RWPE2 (cell line): Measurements from ENCODE around the gene AKAP5.

ENCODE experiments used
- ATAC-seq: fragments of 200-7000 bp; cut with Tn5 transposase; 3 replicates; pipeline ENCODE4 v1.9.1; 2021; ENCODE audit warnings: low read depth
- DNase-seq: peaks from one replicate; pipeline ENCODE4 v3.0.0-alpha.2; 2020; ENCODE audit warnings: low spot score
- H3K27ac ChIP-seq: fragments of 450-650 bp; 2 replicates; pipeline ENCODE4 v1.5.1; 2017; ENCODE audit warnings: mild to moderate bottlenecking; ENCODE audit not compliant: poor library complexity, severe bottlenecking
- H3K27me3 ChIP-seq: fragments of 250-450 bp; sonication (Bioruptor Pico); 2 replicates; pipeline ENCODE4 v1.5.1; 2021; ENCODE audit warnings: mild to moderate bottlenecking, moderate library complexity; ENCODE audit not compliant: insufficient read depth, poor library complexity, severe bottlenecking
- H3K36me3 ChIP-seq: fragments of 250-450 bp; sonication (Bioruptor Pico); 2 replicates; pipeline ENCODE4 v1.5.1; 2020; ENCODE audit warnings: low read depth, mild to moderate bottlenecking, moderate library complexity
- H3K4me1 ChIP-seq: fragments of 250-450 bp; sonication (Bioruptor Pico); 2 replicates; pipeline ENCODE4 v1.5.1; 2021; ENCODE audit warnings: mild to moderate bottlenecking, moderate library complexity; ENCODE audit not compliant: insufficient read depth, poor library complexity, severe bottlenecking
- H3K4me3 ChIP-seq: fragments of 250-450 bp; sonication (Bioruptor Pico); 2 replicates; pipeline ENCODE4 v1.5.1; 2021; ENCODE audit warnings: mild to moderate bottlenecking, moderate library complexity; ENCODE audit not compliant: severe bottlenecking
- H3K9me3 ChIP-seq: fragments of 250-450 bp; sonication (Bioruptor Pico); 2 replicates; pipeline ENCODE4 v1.5.1; 2021; ENCODE audit warnings: mild to moderate bottlenecking, moderate library complexity; ENCODE audit not compliant: severe bottlenecking
- CTCF ChIP-seq: fragments of 450-650 bp; IDR thresholded peaks from one replicate; pipeline ENCODE4 v1.5.1; 2017; ENCODE audit warnings: mild to moderate bottlenecking, moderate library complexity; ENCODE audit not compliant: poor library complexity, severe bottlenecking

Gene AKAP5

GRCh38 chr14:64474041-64474440 is 8.7 kb downstream of the AKAP5 start:
- no peaks in the 10 kb centered on the region for H3K4me1 ChIP-seq
- H3K27me3 ChIP-seq, result no peaks in the 10 kb centered on the region
- H3K9me3 ChIP-seq, result no peaks in the 10 kb centered on the region
- H3K27ac ChIP-seq, result no peak overlapping the region
- H3K4me3 ChIP-seq, result no peak overlapping the region
- peaks cover 10% of the 10 kb centered on the region; the same call in 1 of the 2 replicates for H3K36me3 ChIP-seq
- ATAC-seq (no peak), DNase-seq (no peak)
- TF ChIP-seq CTCF, result no peak

- Histone ChIP-seq H3K27ac (no peak overlapping the region), H3K9me3 (no peaks in the 10 kb centered on the region), H3K36me3 (peaks cover 10% of the 10 kb centered on the region; the same call in 1 of the 2 replicates), H3K4me3 (no peak overlapping the region), H3K4me1 (no peaks in the 10 kb centered on the region), H3K27me3 (no peaks in the 10 kb centered on the region)
- DNase-seq (no peak), ATAC-seq (no peak)
- TF ChIP-seq CTCF, result no peak
Observed at GRCh38 chr14:64474698-64475097, 9.4 kb downstream of the AKAP5 start.

GRCh38 chr14:64475585-64476273 is 10.4 kb downstream of the AKAP5 start:
- no peaks in the 10 kb centered on the region for H3K4me1 ChIP-seq
- DNase-seq (no peak), ATAC-seq (no peak)
- no peak for TF ChIP-seq CTCF
- no peak overlapping the region for H3K4me3 ChIP-seq
- H3K36me3 ChIP-seq, result peaks cover 10% of the 10 kb centered on the region; the same call in 1 of the 2 replicates
- H3K27ac ChIP-seq, result no peak overlapping the region
- H3K27me3 ChIP-seq, result no peaks in the 10 kb centered on the region
- no peaks in the 10 kb centered on the region for H3K9me3 ChIP-seq

- ATAC-seq (no peak; the same call in 2 of the 3 replicates), DNase-seq (no peak)
- peaks cover 15% of the 10 kb centered on the region for H3K36me3 ChIP-seq
- H3K4me3 ChIP-seq, result no peak overlapping the region
- H3K9me3 ChIP-seq, result no peaks in the 10 kb centered on the region
- H3K27ac ChIP-seq, result no peak overlapping the region
- no peaks in the 10 kb centered on the region for H3K4me1 ChIP-seq
- TF ChIP-seq CTCF, result no peak
- H3K27me3 ChIP-seq, result no peaks in the 10 kb centered on the region
Observed at GRCh38 chr14:64476438-64476837, 11.1 kb downstream of the AKAP5 start.

GRCh38 chr14:64478634-64479250 is 13.4 kb downstream of the AKAP5 start:
- DNase-seq, result no peak

More at GRCh38 chr14:64478634-64479250, 13.4 kb downstream of the AKAP5 start:
- Histone ChIP-seq H3K27me3 (no peaks in the 10 kb centered on the region), H3K36me3 (peaks cover 30% of the 10 kb centered on the region), H3K27ac (no peak overlapping the region), H3K4me3 (no peak overlapping the region), H3K9me3 (no peaks in the 10 kb centered on the region), H3K4me1 (no peaks in the 10 kb centered on the region)
- TF ChIP-seq CTCF, result peak; percentile 82
- ATAC-seq, result no peak
